Brain microvascular endothelial cell (primary cell): ENCODE data around the gene CPN2.

Source experiments
- DNase-seq: peaks from one replicate; pipeline ENCODE4 v3.0.0-alpha.2; 2020
- H3K27ac ChIP-seq: fragments of 250-450 bp; sonication (Bioruptor Pico); 2 replicates; pipeline ENCODE4 v1.5.1; 2020; ENCODE audit warnings: mild to moderate bottlenecking, moderate library complexity
- H3K27me3 ChIP-seq: fragments of 250-450 bp; sonication (Bioruptor Pico); replicated peaks from 2 replicates; pipeline ENCODE4 v1.5.1; 2020; ENCODE audit warnings: mild to moderate bottlenecking
- H3K36me3 ChIP-seq: fragments of 250-450 bp; sonication (Bioruptor Pico); replicated peaks from 2 replicates; pipeline ENCODE4 v1.5.1; 2020; ENCODE audit warnings: mild to moderate bottlenecking
- H3K4me3 ChIP-seq: 2 replicates; pipeline ENCODE4 v1.5.1; 2011; ENCODE audit warnings: low read depth, mild to moderate bottlenecking, control low read depth, low read length, moderate library complexity
- in situ Hi-C: cut with HindIII; loops from 2 replicates; pipeline ENCODE4 v1.10.0; 2017; ENCODE audit warnings: low sequenced_read_pairs, low pct_ligation_motif_present
- TF ChIP-seq, protein P1 (sequence below): IDR thresholded peaks from 2 replicates; pipeline ENCODE4 v1.5.1; 2011; ENCODE audit warnings: low read depth, mild to moderate bottlenecking, moderate library complexity, low read length, control low read depth, inconsistent platforms; ENCODE audit errors: missing control alignments

Gene CPN2

GRCh38 chr3:194311000-194311399 is 40.1 kb downstream of the CPN2 start:
- Histone ChIP-seq H3K4me3 (no peak overlapping the region), H3K36me3 (no peaks in the 10 kb centered on the region), H3K27ac (no peak overlapping the region), H3K27me3 (peaks cover 74% of the 10 kb centered on the region)
- DNase-seq, result no peak
- in situ Hi-C loops, result loop anchor here (25.0 kb wide), 1 partner anchor 549 kb away; no protein-coding TSS in a partner anchor
- TF ChIP-seq, protein P1, sequence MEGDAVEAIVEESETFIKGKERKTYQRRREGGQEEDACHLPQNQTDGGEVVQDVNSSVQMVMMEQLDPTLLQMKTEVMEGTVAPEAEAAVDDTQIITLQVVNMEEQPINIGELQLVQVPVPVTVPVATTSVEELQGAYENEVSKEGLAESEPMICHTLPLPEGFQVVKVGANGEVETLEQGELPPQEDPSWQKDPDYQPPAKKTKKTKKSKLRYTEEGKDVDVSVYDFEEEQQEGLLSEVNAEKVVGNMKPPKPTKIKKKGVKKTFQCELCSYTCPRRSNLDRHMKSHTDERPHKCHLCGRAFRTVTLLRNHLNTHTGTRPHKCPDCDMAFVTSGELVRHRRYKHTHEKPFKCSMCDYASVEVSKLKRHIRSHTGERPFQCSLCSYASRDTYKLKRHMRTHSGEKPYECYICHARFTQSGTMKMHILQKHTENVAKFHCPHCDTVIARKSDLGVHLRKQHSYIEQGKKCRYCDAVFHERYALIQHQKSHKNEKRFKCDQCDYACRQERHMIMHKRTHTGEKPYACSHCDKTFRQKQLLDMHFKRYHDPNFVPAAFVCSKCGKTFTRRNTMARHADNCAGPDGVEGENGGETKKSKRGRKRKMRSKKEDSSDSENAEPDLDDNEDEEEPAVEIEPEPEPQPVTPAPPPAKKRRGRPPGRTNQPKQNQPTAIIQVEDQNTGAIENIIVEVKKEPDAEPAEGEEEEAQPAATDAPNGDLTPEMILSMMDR, result no peak

DNA sequence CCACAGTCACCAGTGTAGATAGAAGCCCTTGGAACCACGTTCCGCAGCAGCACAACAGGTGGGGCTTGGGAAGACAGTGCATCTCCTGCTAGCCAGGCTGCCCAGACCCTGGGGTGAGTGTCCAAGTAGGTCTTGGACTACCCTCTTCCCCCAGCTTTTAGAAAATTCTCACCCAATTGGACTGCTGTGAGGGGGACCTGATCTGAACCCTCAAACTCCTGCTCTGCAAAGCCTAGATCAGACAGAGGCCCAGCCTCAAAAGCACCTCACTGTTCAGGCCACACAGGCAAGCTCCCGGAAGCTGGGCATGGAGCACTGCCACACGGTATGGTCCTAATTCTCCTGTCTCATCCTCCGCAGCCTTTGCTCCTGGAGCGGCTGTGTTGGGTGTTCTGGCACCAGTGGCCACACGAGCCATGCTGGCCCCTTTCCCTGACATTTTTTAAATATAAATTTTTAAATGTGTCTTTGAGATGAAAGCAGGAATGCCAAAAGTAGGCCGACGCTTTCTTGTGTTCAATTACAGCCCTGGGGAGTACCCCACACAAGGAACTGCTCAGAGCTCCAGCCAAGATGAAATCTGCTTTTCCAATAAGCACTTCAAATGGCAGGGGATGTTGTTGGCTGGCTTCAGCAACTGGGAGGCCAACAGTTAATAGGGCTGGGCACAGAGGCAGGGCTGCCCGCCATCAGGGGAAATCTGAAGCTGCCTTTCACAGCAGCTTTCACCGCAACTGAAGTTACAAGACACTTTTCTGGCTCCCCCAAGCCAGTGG is 40.9 kb downstream of the CPN2 start:
- Histone ChIP-seq H3K4me3 (no peak overlapping the region), H3K27me3 (peaks cover 75% of the 10 kb centered on the region), H3K36me3 (no peaks in the 10 kb centered on the region), H3K27ac (no peak overlapping the region)
- TF ChIP-seq, protein P1, result no peak
- in situ Hi-C loops, result loop anchor here (25.0 kb wide), 1 partner anchor 548 kb away; no protein-coding TSS in a partner anchor
- no peak for DNase-seq

GRCh38 chr3:194308601-194309449 is 42.3 kb downstream of the CPN2 start:
- H3K27ac ChIP-seq, result no peak overlapping the region
- in situ Hi-C loops, result loop anchor here (25.0 kb wide), 1 partner anchor 547 kb away; no protein-coding TSS in a partner anchor
- TF ChIP-seq, protein P1, result no peak
- no peak for DNase-seq
- no peak overlapping the region for H3K4me3 ChIP-seq
- no peaks in the 10 kb centered on the region for H3K36me3 ChIP-seq
- H3K27me3 ChIP-seq, result peaks cover 67% of the 10 kb centered on the region

DNA sequence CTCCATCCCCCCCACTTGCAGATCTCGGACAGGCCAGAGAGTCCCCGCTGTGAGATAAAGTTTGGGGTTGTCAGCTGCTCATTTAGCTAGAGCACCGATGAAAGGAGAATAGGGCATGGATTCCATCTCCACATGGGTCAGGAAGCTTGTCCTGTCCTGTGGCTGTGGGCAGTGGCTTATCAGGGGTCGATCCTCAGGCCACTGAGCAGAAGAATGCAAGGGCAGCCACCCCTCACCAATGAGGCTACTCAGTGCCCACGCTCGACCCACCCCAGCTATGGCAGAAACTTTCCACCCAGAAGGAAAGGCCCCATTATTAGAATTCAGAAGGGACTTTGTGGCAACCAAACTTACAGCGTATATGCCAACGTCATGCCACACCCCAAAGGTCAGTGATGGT is 43.3 kb downstream of the CPN2 start:
- Histone ChIP-seq H3K27ac (no peak overlapping the region), H3K36me3 (no peaks in the 10 kb centered on the region), H3K4me3 (no peak overlapping the region), H3K27me3 (peaks cover 59% of the 10 kb centered on the region)
- in situ Hi-C loops, result loop anchor here (25.0 kb wide), 1 partner anchor 546 kb away; no protein-coding TSS in a partner anchor
- TF ChIP-seq, protein P1, result no peak
- DNase-seq, result no peak

GRCh38 chr3:194306771-194307640 is 44.1 kb downstream of the CPN2 start:
- Histone ChIP-seq H3K27me3 (peaks cover 54% of the 10 kb centered on the region), H3K27ac (no peak overlapping the region), H3K36me3 (no peaks in the 10 kb centered on the region), H3K4me3 (no peak overlapping the region)
- DNase-seq, result no peak
- in situ Hi-C loops, result loop anchor here (25.0 kb wide), 1 partner anchor 545 kb away; no protein-coding TSS in a partner anchor
- TF ChIP-seq, protein P1, result no peak
